GM10266 (cell line): ENCODE data around the gene LCN15.
"Not testable (repeated sequence)": the region's sequence is repeated elsewhere in the genome, so short reads cannot be mapped to it uniquely, and the experiment has no call there.

Source experiments
- DNase-seq: peaks from one replicate; pipeline ENCODE4 v3.0.0; 2012; ENCODE audit errors: extremely low spot score
- CTCF ChIP-seq: IDR thresholded peaks from 2 replicates; pipeline ENCODE4 v1.5.1; 2012; ENCODE audit warnings: mild to moderate bottlenecking, low read depth; ENCODE audit not compliant: control insufficient read depth, insufficient read depth; ENCODE audit errors: missing control alignments

LCN15 gene

GRCh38 chr9:136805207-136805740 is 41.0 kb upstream of the LCN15 start:
- no peak for TF ChIP-seq CTCF
- DNase-seq = no peak

- no peak for TF ChIP-seq CTCF
- DNase-seq = no peak
Observed at GRCh38 chr9:136804509-136805206, 40.3 kb upstream of the LCN15 start.

GRCh38 chr9:136803551-136804508 is 39.5 kb upstream of the LCN15 start:
- DNase-seq = peak; percentile 5
- no peak for TF ChIP-seq CTCF

- not testable (repeated sequence) for DNase-seq
Observed at GRCh38 chr9:136803009-136803550, 38.8 kb upstream of the LCN15 start.

GRCh38 chr9:136802321-136802720 is 38.0 kb upstream of the LCN15 start:
- no peak for TF ChIP-seq CTCF
- peak; percentile 5 for DNase-seq

- peak; percentile 91 for DNase-seq
- no peak for TF ChIP-seq CTCF
Observed at GRCh38 chr9:136799854-136800657, 35.7 kb upstream of the LCN15 start.
